Esophagus squamous epithelium (tissue), 5 donors: ENCODE data around the gene ARL8B. TPM values are rescaled to one million over a fixed set of nuclear protein-coding genes. Genes with fewer than 3 reads are reported as not detected.

Experiments
- DNase-seq: peaks from one replicate; lab custom pipeline; 2025; lab: John Stamatoyannopoulos, UW
- H3K27ac ChIP-seq, 4 donors: fragments of 200-600 bp; sonication (generic); one replicate each; pipeline ENCODE4 v1.5.1; 2016 to 2019; ENCODE audit warnings: mild to moderate bottlenecking in 1 of 4
- H3K27me3 ChIP-seq, 4 donors: fragments of 200-600 bp; sonication (generic); 1 replicate in 3 of 4; 2 replicates in 1 of 4; pipeline versions ENCODE4 v1.5.1 to v1.6.0; 2017 to 2021; ENCODE audit warnings: antibody characterized with exemption in 1 of 4
- H3K36me3 ChIP-seq, 3 donors: fragments of 200-600 bp; sonication (generic); one replicate each; pipeline ENCODE4 v1.5.1; 2016 to 2019
- H3K4me1 ChIP-seq, 3 donors: fragments of 200-600 bp; sonication (generic); one replicate each; pipeline ENCODE4 v1.5.1; 2017 to 2019
- H3K4me3 ChIP-seq, 4 donors: fragments of 200-600 bp; sonication (generic); 1 replicate in 3 of 4; 2 replicates in 1 of 4; pipeline ENCODE4 v1.5.1; 2016 to 2019; ENCODE audit warnings: mild to moderate bottlenecking in 2 of 4, moderate library complexity in 1 of 4
- H3K9me3 ChIP-seq, 3 donors: fragments of 200-600 bp; sonication (generic); one replicate each; pipeline ENCODE4 v1.5.1; 2016 to 2019
- CTCF ChIP-seq, 6 experiments: fragments of 450-650 bp in 4 of 6; fragments of 200-600 bp in 2 of 6; sonication (generic) in 2 of 6; IDR thresholded peaks; one replicate each; pipeline ENCODE4 v1.5.1; 2016 to 2019; ENCODE audit warnings: antibody characterized with exemption in 6 of 6, mild to moderate bottlenecking in 4 of 6, moderate library complexity in 4 of 6
- POLR2A ChIP-seq, 4 donors: fragments of 450-650 bp; IDR thresholded peaks; one replicate each; pipeline ENCODE4 v1.6.1; 2017; ENCODE audit warnings: antibody characterized with exemption in 4 of 4, mild to moderate bottlenecking in 4 of 4, moderate library complexity in 3 of 4
- WGBS, 2 donors: methylation state at CpG; one replicate each; pipeline ENCODE4 v1.1.5; 2018; 5-methylcytosine and 5-hydroxymethylcytosine counted together
- intact Hi-C: fragments of 100-400 bp; cut with DNase I; formaldehyde crosslinking; loops from one replicate; pipeline ENCODE4 v1.15.0; 2022
- total RNA-seq, 4 donors: library from RNA; depleted of rRNA; stranded (reverse); fragments of >200 nt; gene quantifications; one replicate each; pipeline ENCODE4 v1.1.0, GENCODE V29; 2016
- donor health status: DM: yes; HTN: yes; CAD: no.

The ARL8B gene
- total RNA-seq, result 10 to 100 TPM; 42.9 to 71.9 (median 51.7) TPM

GRCh38 chr3:5122030-5122740 lies at the start of gene ARL8B:
ARL8B (plus strand) TSS chr3:5122292; CDS start chr3:5122466, 174 bp downstream.
- 0% methylated on average over 20 to 41 of the region's 74 CpGs for WGBS, 2 donors
- Histone ChIP-seq H3K4me1 (peaks cover 20 to 49% (median 34%) of the 10 kb centered on the region in 3 donors), H3K27me3 (no peaks in the 10 kb centered on the region), H3K4me3 (peak within 1 kb of the TSS; percentile 97 to 100 (median 100)), H3K36me3 (peaks cover 0 to 10% (median 0%) of the 10 kb centered on the region in 3 donors), H3K9me3 (no peaks in the 10 kb centered on the region), H3K27ac (peak within 1 kb of the TSS; percentile 97 to 100 (median 97))
- TF ChIP-seq CTCF (IDR thresholded peaks at IDR 0.05) (peak; percentile 90 to 98 (median 97)), POLR2A (IDR thresholded peaks at IDR 0.05) (peak in 2 of 4 donors; percentile 71 to 90)
- intact Hi-C loops, result loop anchor here (5.0 kb wide), 1 partner anchor 65 kb away; the partner anchor contains the start of gene EDEM1
- DNase-seq, result peak; percentile 40

GRCh38 chr3:5073374-5074085 lies 48.6 kb upstream of the ARL8B start:
- no peaks in the 10 kb centered on the region for H3K36me3 ChIP-seq
- DNase-seq, result no peak
- no peak for TF ChIP-seq POLR2A (IDR thresholded peaks at IDR 0.05)
- no peak for TF ChIP-seq CTCF (IDR thresholded peaks at IDR 0.05)
- H3K27me3 ChIP-seq, result peaks cover 0 to 8% (median 0%) of the 10 kb centered on the region in 4 donors
- no peak overlapping the region for H3K27ac ChIP-seq
- WGBS, 2 donors, result 64 to 74% methylated on average over 4 of the region's 4 CpGs
- no peak overlapping the region for H3K4me3 ChIP-seq
- H3K4me1 ChIP-seq, result peaks cover 0 to 69% (median 32%) of the 10 kb centered on the region in 3 donors
- intact Hi-C loops, result no loop called here
- no peaks in the 10 kb centered on the region for H3K9me3 ChIP-seq

GRCh38 chr3:5078151-5078550 lies 43.9 kb upstream of the ARL8B start:
- no peak overlapping the region for H3K27ac ChIP-seq
- peaks cover 0 to 44% (median 0%) of the 10 kb centered on the region in 4 donors for H3K27me3 ChIP-seq
- 25 to 38% methylated on average over 4 of the region's 4 CpGs for WGBS, 2 donors
- TF ChIP-seq CTCF (IDR thresholded peaks at IDR 0.05), result no peak
- H3K4me1 ChIP-seq, result peaks cover 0 to 46% (median 19%) of the 10 kb centered on the region in 3 donors
- intact Hi-C loops, result no loop called here
- H3K36me3 ChIP-seq, result no peaks in the 10 kb centered on the region
- DNase-seq, result no peak
- no peak overlapping the region for H3K4me3 ChIP-seq
- H3K9me3 ChIP-seq, result no peaks in the 10 kb centered on the region

- no peak for TF ChIP-seq POLR2A (IDR thresholded peaks at IDR 0.05)
- no peak for TF ChIP-seq CTCF (IDR thresholded peaks at IDR 0.05)
- H3K4me3 ChIP-seq, result no peak overlapping the region
- WGBS, 2 donors, result 94% methylated on average over 2 of the region's 3 CpGs; no CpG with 5 or more reads in 1 of the 2 donors
- no peak overlapping the region for H3K27ac ChIP-seq
- peaks cover 0 to 56% (median 0%) of the 10 kb centered on the region in 4 donors for H3K27me3 ChIP-seq
- H3K9me3 ChIP-seq, result no peaks in the 10 kb centered on the region
- intact Hi-C loops, result no loop called here
- no peaks in the 10 kb centered on the region for H3K36me3 ChIP-seq
- H3K4me1 ChIP-seq, result peaks cover 0 to 42% (median 18%) of the 10 kb centered on the region in 3 donors
- no peak for DNase-seq
These were observed 42.3 kb upstream of the ARL8B start for GRCh38 chr3:5079761-5080160.
